NCI-H524 (cell line): ENCODE data around the gene PRRX1.

ENCODE experiments used
- DNase-seq, 2 experiments: peaks; one replicate each; lab custom pipeline; 2025; lab: John Stamatoyannopoulos, UW

Gene PRRX1

GRCh38 chr1:170664093-170664827 is at the start of gene PRRX1:
Gene PRRX1 (plus strand): TSS chr1:170664131. CDS start chr1:170664219, 88 bp downstream.
- peak; percentile 38 to 55 for DNase-seq

GRCh38 chr1:170617591-170618330 is 46.2 kb upstream of the PRRX1 start:
- DNase-seq, result no peak

- DNase-seq, result no peak
These were observed 45.5 kb upstream of the PRRX1 start for GRCh38 chr1:170618421-170618820.

- peak in 1 of 2 experiments; percentile 6 for DNase-seq
These were observed 44.5 kb upstream of the PRRX1 start for GRCh38 chr1:170619241-170620028.

GRCh38 chr1:170620164-170620563 is 43.8 kb upstream of the PRRX1 start:
- DNase-seq, result no peak

GRCh38 chr1:170623171-170623570 is 40.8 kb upstream of the PRRX1 start:
- no peak for DNase-seq

- DNase-seq, result peak in 1 of 2 experiments; percentile 20
These were observed 39.8 kb upstream of the PRRX1 start for GRCh38 chr1:170624146-170624545.

GRCh38 chr1:170630977-170631376 is 33.0 kb upstream of the PRRX1 start:
- DNase-seq, result no peak

GRCh38 chr1:170634293-170634692 is 29.6 kb upstream of the PRRX1 start:
- no peak for DNase-seq

GRCh38 chr1:170634824-170635410 is 29.0 kb upstream of the PRRX1 start:
- DNase-seq, result no peak

- no peak for DNase-seq
These were observed 23.4 kb upstream of the PRRX1 start for GRCh38 chr1:170640581-170640980.

GRCh38 chr1:170657275-170657853 is 6.6 kb upstream of the PRRX1 start:
- DNase-seq, result peak in 1 of 2 experiments; percentile 16

- peak in 1 of 2 experiments; percentile 42 for DNase-seq
These were observed 4.4 kb upstream of the PRRX1 start for GRCh38 chr1:170659399-170660035.

GRCh38 chr1:170660281-170660713 is 3.6 kb upstream of the PRRX1 start:
- DNase-seq, result no peak

GRCh38 chr1:170660871-170661645 is 2.9 kb upstream of the PRRX1 start:
- peak; percentile 13 to 70 for DNase-seq

GRCh38 chr1:170661646-170662411 is 2.1 kb upstream of the PRRX1 start:
- DNase-seq, result peak in 1 of 2 experiments; percentile 47

- DNase-seq, result peak; percentile 8 to 46
These were observed 1.1 kb upstream of the PRRX1 start for GRCh38 chr1:170662561-170663403.

- DNase-seq, result peak in 1 of 2 experiments; percentile 34
These were observed 383 bp upstream of the PRRX1 start for GRCh38 chr1:170663404-170664092.
